GM04503 (cell line): Measurements from ENCODE around the gene OLA1.
"Not testable (repeated sequence)": the region's sequence is repeated elsewhere in the genome, so short reads cannot be mapped to it uniquely, and the experiment has no call there.

Experiments
- DNase-seq: peaks from one replicate; pipeline ENCODE4 v3.0.0-alpha.2; 2012; ENCODE audit warnings: low read depth

The OLA1 gene

GRCh38 chr2:174248187-174248997 lies at the start of gene OLA1:
TSS of gene OLA1 (minus strand) at chr2:174248532. CDS start at chr2:174246815, 1,717 bp downstream.
- DNase-seq = peak; percentile 64

- DNase-seq = no peak
These were observed 44.6 kb upstream of the OLA1 start for GRCh38 chr2:174292908-174293307.

DNA sequence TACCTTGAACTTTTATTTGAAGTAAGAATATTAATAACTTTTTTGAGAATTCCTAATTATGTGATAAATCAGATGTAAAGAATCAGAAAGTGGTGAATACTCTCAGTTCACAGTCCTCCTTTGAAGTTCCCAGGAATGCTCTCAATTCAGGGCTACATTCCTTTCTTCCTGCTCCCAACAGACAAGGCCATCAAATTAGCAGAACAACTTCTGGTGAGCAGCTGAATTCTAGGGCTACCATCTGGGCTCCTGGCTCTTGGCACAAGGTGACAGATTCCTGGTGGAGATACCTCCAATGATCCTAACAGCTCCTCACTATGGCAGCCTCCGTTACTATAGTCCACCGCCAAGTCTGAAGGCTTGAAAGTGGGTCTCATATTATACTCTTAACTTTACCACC lies 37.8 kb upstream of the OLA1 start:
- no peak for DNase-seq

- no peak for DNase-seq
These were observed 34.1 kb upstream of the OLA1 start for GRCh38 chr2:174282441-174282840.

DNA sequence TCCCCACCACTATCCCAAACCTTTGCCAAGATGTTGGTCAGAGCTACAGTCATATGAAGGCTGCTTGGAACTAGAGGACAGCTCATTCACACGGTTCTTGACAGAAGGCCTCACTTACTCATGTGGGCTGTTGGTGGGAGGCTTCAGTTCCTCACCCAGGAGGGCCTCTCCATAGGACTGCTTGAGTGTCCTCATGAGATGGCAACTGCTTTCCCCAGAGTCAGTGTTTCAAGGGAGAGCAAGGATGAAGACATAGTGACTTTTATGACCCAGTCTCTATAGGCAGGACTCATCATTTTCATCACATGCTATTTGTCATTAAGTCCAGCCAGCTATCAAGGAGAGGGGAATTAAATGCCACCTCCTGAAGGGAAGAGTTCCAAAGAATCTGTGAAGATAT lies 33.4 kb upstream of the OLA1 start:
- DNase-seq = no peak

- no peak for DNase-seq
These were observed 32.3 kb upstream of the OLA1 start for GRCh38 chr2:174280596-174280995.

GRCh38 chr2:174270263-174270662 lies 21.9 kb upstream of the OLA1 start:
- not testable (repeated sequence) for DNase-seq

DNA sequence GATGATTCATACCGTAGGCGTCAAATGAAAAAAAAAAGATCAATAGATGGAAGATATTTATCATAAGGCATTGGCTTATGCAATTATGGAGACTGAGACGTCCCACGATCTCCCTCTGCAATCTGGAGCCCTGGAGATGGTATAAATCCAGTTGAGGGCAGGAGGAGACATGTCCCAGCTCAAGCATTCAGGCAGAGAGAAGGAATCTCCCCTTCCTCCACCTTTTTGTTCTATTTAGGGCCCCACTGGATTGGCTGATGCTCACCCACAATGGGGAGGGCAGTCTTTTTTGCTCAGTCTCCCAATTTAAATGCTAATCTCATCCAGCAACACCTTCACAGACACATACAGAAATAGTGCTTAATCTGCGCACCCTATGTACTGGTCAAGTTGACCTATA lies 18.0 kb upstream of the OLA1 start:
- no peak for DNase-seq

- peak; percentile 31 for DNase-seq
These were observed 15.7 kb upstream of the OLA1 start for GRCh38 chr2:174263997-174264396.

DNA sequence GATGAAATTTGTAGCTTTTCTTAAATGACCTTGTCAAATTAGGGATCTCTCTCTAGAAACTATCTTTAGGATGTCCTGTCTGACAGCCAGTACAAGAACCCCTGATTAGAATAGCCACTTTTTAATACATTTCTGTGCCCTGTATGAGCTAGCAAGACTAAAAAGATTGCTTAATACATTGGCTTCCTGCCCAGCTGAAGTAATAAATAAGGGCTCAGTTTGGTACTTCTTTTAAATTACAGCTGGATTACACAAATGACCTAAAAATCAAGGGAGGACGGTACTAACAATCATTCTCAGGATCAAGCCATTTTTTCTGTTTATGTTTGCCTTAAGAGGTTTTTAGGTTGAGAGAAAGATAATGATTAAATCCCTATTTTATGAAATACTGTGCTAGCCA lies 11.6 kb upstream of the OLA1 start:
- peak; percentile 54 for DNase-seq

- no peak for DNase-seq
These were observed 5.9 kb upstream of the OLA1 start for GRCh38 chr2:174254267-174254666.

DNA sequence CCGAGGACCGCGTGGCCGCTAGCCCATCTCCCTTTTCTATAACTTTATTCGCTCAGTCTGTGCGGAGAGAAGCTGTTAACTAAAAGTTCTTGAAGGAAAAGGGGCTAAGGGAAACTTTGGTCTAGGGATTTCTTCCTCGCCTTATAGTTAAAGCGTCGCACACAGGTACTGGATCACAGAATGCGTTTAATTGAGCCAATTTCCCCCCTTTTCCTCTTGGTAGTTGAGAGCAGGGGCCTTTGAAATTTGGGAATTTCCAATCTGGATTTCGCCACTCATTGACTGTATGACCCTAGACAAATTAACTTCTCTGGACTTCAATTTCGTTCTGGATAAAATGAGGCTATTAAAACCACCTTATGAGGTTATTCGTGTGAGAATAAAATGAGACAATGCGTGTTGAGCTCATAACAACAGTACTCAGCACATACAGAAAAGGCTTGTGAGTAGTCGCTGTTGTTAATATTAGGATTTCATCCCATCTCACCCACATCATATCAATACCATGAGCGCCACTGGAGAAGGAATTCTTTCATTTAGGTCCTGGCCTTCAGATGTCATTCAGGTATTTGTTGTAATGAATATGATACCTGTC lies 763 bp upstream of the OLA1 start:
- DNase-seq = no peak

GRCh38 chr2:174247474-174248186 lies 702 bp downstream of the OLA1 start:
- no peak for DNase-seq

GRCh38 chr2:174246944-174247381 lies 1.4 kb downstream of the OLA1 start:
- DNase-seq = no peak

DNA sequence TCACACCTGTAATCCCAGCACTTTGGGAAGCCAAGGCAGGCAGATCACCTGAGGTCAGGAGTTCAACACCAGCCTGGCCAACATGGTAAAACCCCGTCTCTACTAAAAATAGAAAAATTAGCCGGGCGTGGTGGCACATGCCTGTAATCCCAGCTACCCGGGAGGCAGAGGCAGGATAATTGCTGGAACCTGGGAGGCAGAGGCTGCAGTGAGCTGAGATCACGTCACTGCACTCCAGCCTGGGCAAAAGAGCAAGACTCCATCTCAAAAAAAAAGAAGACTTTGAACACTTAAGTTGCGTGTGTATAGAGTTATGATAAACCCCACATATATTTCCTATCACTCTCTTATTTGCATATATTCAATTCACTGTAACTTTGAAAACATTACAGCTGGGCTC lies 2.7 kb downstream of the OLA1 start:
- not testable (repeated sequence) for DNase-seq

DNA sequence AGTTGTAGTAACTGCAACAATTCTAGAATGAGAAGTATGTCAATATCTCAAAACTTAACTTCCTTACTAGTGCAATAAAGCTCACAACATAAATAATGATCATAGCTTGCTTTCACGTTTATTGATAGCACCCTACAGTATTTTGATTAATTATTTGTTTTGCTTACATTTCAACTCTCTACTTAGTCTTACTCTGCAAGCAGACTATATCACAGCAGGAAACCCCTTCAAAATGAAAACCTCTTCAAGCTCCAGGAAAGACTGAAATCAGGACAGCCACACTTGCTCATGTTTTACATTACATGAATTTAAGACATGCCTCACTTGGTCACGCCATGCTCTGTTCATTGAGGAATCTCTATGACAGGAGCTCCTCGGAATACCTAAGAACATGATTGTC lies 3.3 kb downstream of the OLA1 start:
- DNase-seq = no peak

DNA sequence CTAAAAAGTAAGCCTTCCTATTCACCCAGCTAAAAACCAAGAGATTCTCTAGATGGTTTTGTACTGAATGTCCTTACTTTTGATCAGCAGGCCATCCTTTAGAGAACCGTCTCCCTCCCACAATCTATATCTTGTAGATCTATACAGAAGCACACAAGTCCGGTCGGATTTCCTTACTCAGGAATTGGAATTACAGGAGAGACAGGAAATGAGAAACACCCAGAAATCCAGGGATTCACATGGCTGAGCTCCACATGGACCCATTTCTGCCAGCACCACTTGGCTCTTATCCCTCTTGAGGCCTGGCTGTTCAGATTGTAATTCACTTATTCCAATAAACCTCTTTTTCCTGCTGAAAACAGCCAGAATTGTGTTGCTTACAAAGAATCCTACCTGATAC lies 4.5 kb downstream of the OLA1 start:
- no peak for DNase-seq

DNA sequence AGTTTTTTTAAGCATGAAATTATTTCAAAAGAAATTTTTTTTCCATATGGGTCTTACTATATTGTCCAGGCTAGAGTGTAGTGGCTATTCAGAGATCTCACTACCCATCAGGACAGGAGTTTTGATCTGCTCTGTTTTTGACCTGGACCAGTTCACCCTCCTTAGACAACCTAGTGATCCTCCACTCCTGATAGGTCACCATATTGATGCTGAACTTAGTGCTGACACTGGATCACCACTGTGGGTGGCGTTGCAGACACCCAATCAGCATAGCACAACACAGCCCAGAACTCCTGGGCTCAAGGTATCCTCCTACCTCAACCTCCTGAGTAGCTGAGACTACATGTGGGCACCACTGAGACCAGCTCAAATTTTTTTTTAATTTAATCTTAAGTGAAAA lies 8.2 kb downstream of the OLA1 start:
- DNase-seq = no peak

GRCh38 chr2:174236429-174236828 lies 11.9 kb downstream of the OLA1 start:
- DNase-seq = no peak

GRCh38 chr2:174235680-174236079 lies 12.7 kb downstream of the OLA1 start:
- no peak for DNase-seq

GRCh38 chr2:174233771-174234275 lies 14.5 kb downstream of the OLA1 start:
- DNase-seq = no peak

DNA sequence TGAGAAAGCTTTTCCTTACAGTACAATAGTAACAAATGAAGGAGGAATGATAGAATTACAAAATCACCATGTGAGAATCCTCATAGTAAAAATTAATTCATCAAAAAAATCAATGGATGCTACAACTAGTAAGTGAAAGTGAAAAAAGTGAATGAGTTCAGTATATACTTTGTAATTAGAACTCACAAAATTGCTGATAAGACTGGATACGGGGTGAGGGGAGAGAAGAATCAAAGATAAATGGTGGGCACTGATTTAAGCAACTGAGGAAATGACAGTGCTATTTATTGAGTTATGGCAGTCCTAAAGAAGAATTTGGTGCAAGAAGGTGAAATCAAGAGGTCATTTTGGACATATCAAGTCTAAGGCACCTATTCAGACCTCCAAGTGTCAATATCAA lies 20.6 kb downstream of the OLA1 start:
- no peak for DNase-seq
